Left colon (tissue), 2 donors: ENCODE measurements around the gene NEMF. TPM values are rescaled to one million over a fixed set of nuclear protein-coding genes. Genes with fewer than 3 reads are reported as not detected.
"Not testable (repeated sequence)": the region's sequence is repeated elsewhere in the genome, so short reads cannot be mapped to it uniquely, and the experiment has no call there.

Source experiments
- ATAC-seq: fragments of 200-7000 bp; cut with Tn5 transposase; one replicate; pipeline ENCODE4 v1.9.1; 2020; ENCODE audit warnings: mild to moderate bottlenecking, moderate library complexity
- DNase-seq, 2 donors: peaks; one replicate each; pipeline ENCODE4 v3.0.0-alpha.2; 2020
- intact Hi-C, 2 donors: fragments of 100-400 bp; cut with DNase I in 1 of 2; cut with micrococcal nuclease in 1 of 2; formaldehyde crosslinking; loops; one replicate each; pipeline versions ENCODE4 v1.11.2 to v1.14.0; 2022; cut with DNase I, micrococcal nuclease
- total RNA-seq, 2 donors: library from RNA; stranded (reverse); fragmentation: NEBNext Ultra II Directional; extraction: Animal tissue kit (Norgen Biotek cat#: 25700); gene quantifications; one replicate each; pipeline ENCODE4 v1.2.1, GENCODE V29; 2021
- donor health status: DM: no; HTN: no; CAD: no.
- donor health status: DM: yes; HTN: yes; CAD: no.

Gene NEMF
- total RNA-seq, 2 donors from 2014 or later = 53.2 to 62.1 TPM

DNA sequence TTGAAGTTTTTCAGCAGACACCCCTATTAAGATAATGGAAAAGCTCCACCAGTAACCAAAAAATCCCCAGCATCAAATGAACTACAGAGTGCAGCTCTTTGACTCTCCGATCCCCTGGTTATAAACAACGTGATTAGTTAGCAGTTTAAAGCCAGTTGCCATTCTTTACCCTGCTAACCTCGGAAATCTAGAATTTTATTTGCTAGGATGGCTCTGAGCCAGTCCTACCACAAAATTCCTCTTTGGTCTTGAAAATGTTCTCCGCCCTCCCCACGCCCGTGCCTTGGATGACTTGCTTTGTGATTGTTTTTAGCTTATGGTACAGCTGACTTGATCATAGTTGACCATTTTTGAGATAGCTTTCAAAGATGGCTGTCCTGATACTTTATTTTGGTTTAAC is 83.4 kb downstream of the NEMF start:
- intact Hi-C loops = no loop called here
- no peak for ATAC-seq
- DNase-seq = peak; percentile 34 to 37

- ATAC-seq (peak; percentile 64), DNase-seq (peak; percentile 74 to 86)
- intact Hi-C loops = no loop called here
Measured at GRCh38 chr14:49768301-49769121, 84.1 kb downstream of the NEMF start.

DNA sequence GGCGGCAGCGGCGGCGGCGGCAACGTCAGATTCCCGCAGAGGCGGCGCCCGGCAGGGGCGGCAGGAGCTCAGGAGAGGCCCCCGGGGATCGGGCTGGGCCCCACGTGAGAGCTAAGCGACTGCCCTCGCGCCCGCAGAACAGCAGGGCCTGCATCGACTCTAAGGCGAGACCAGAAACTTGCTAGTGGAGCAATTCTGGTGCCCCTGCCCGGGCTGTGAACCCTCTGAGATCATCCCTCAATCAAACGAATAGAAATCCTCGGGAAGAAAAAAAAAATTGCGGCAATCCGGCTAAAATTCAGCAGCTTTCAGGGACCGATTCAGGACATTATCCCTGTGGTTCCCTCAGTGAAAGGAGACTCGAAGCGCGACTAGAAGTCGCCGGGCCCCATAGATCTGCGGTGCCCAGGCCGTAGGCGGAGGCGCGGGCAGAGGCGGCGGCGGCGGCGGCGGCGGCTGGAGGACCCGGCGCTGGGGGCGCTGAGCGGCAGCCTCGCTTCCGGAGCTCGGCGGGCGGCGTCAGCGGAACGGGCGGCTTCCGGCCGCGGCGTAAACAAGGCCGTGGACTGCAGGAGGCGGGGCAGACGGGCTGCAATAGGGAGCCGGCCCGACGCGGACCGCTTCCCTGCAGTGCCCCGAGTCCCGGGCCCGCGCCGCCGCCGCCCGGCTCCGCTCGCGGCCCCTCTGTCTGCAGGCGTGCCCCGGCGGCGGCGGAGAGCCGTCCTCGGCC is 84.9 kb downstream of the NEMF start, which contains the start of gene KLHDC2:
Gene KLHDC2, plus strand, starts transcription at position 583 of the 730 bp plus-strand sequence. CDS start 316 bp downstream, outside the sequence.
- ATAC-seq (peak; percentile 73), DNase-seq (peak; percentile 90 to 92)
- intact Hi-C loops = no loop called here

DNA sequence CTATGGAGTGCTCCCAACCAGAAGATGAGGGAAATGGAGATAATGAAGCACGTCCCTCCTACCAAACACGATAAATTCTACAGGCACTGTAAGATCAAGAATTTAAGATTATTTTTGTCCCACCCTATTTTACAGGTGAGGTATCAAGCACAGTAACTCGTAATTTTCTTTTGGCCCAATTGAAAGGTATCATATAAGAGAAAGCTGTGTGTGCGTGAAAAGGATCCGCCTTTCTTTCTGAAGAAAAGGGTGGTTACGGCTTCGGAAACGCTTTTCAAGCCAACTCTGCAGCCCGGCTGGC is 85.4 kb downstream of the NEMF start:
- DNase-seq (no peak), ATAC-seq (no peak)
- intact Hi-C loops = no loop called here

- peak; percentile 1 for ATAC-seq
- intact Hi-C loops = no loop called here
- DNase-seq = peak in 1 of 2 donors; percentile 39
Measured at GRCh38 chr14:49766839-49767238, 85.7 kb downstream of the NEMF start.

DNA sequence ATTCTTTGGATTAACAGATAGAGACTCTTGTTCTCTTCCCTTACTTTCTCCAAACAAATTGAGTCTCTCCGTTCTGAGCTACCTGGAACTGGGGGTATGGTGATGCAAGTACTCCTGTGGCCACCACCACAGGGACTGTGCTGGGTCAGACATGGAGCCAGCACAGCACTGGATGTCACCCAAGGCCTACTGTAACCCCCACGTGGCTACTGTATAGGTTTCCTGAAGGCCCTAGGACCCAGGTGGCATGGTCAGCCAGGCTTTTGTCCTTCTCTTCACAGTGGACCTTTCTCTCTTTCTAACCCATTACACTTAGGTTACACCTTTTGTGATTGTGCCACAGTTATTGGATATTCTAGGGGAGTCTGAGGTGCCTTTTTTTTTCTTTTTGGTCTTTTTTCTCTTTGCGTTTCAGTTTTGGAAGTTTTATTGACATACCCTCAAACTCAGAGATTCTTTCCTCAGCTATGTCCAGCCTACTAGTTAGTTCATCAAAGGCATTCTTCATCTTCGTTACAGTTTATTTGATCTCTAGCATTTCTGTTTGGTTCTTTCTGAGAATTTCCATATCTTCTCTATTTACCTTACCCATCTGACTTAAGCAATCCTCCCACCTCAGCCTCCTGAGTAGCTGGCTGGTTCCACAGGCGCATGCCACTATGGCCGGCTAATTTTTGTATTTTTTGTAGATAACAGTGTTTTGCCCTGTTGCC is 90.6 kb downstream of the NEMF start:
- no peak for ATAC-seq
- no peak for DNase-seq
- intact Hi-C loops = no loop called here

GRCh38 chr14:49755378-49755777 is 97.2 kb downstream of the NEMF start:
- no peak for ATAC-seq
- DNase-seq = no peak
- intact Hi-C loops = no loop called here

- DNase-seq (no peak), ATAC-seq (no peak)
- intact Hi-C loops = no loop called here
Measured at GRCh38 chr14:49754570-49755097, 98.0 kb downstream of the NEMF start.

GRCh38 chr14:49746476-49746875 is 106.1 kb downstream of the NEMF start:
- DNase-seq, intact Hi-C loops, ATAC-seq: not testable (repeated sequence)

DNA sequence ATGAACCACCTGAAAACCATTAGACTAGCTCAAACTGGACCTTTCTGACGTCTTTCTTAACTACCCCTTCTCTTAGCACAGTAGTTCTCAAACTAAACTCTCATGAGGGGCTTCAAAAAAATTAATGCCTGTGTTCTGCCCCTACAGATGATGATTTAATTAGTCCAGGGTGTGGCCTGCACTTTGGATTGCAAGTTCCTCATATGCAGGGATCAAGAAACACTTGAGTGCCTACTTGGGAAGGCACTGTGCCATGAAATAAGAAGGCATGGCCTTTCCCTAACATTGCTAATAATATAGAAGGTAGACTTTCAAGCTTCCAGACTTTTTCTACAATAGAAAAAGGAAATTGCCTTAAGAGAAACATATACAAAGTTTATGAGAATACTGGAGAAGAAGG is 107.4 kb downstream of the NEMF start:
- DNase-seq = no peak
- intact Hi-C loops = no loop called here
- ATAC-seq = peak; percentile 45

DNA sequence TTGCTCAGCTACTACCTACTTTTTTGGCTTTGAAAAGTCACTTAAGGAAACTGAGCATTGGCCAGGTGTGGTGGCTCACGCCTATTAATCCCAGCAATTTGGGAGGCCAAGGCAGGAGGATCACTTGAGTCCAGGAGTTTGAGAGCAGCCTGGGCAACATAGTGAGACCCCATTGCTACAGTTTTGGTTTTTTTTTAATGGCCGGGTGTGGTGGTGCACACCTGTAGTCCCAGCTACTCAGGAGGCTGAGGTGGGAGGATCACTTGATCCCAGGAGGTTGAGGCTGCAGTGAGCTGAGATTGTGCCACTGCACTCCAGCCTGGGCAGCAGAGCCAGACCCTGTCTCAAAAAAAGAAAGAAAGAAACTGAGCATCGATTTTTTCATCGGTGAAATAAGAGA is 116.9 kb downstream of the NEMF start:
- DNase-seq = not testable (repeated sequence)

GRCh38 chr14:49733836-49734235 is 118.8 kb downstream of the NEMF start:
- ATAC-seq (no peak), DNase-seq (no peak)
- intact Hi-C loops = no loop called here

More for the DNA sequence above, 116.9 kb downstream of the NEMF start:
- ATAC-seq, intact Hi-C loops: not testable (repeated sequence)

DNA sequence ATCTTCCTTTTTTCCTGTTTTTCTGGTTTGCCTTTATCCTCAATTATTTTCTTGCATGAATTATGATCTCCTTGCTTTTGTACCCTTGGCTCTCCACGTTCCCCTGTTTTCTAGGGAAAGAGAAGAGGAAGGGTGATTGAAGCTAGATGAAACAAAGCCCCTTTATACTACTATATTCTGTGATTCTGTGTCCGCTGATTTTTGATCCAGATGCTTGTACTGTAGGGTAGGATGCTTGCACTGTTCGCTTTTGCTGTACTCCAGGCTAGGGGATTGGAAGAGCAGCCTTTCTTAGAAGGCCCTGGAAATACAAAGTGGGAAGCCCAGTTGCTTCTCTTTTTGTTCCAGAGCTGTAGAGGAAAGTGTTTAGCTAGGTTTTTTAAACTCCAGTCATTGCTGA is 119.7 kb downstream of the NEMF start:
- intact Hi-C loops = no loop called here
- no peak for DNase-seq
- ATAC-seq = no peak

Other genes starting within 250 kb of the NEMF start
- gene RPL36AL, start 232.2 kb downstream of the NEMF start, total RNA-seq = 100 to 1,000 TPM; 195 to 213 TPM
- gene MGAT2, start 232.0 kb downstream of the NEMF start, total RNA-seq = 10 to 100 TPM; 50.5 to 70.4 TPM
- gene DNAAF2, start 217.5 kb downstream of the NEMF start, total RNA-seq = 10 to 100 TPM in 1 of 2 donors, 1 to 10 TPM in 1; 7.7 to 13.5 TPM
- gene POLE2, start 164.6 kb downstream of the NEMF start, total RNA-seq = 1 to 10 TPM; 2.5 to 7.8 TPM
- gene KLHDC1, start 159.7 kb downstream of the NEMF start, total RNA-seq = 1 to 10 TPM; 3.3 to 3.7 TPM
- 10 to 100 TPM; 70.6 to 71.3 TPM for gene KLHDC2, start 84.6 kb downstream of the NEMF start, total RNA-seq
- 100 to 1,000 TPM; 131 to 161 TPM for gene ARF6, start 40.3 kb upstream of the NEMF start, total RNA-seq